ENCODE data around the gene SKAP2. TPM values are rescaled to one million over a fixed set of nuclear protein-coding genes. Genes with fewer than 3 reads are reported as not detected.

Gene SKAP2
- total RNA-seq, 1 experiment from 2014 or later: 66.8 TPM

- ChIA-PET POLR2A (interaction anchor here (0.6 kb wide), 1 partner anchor 15 kb away, joined by 3 read pairs; no protein-coding TSS in a partner anchor), CTCF (no interaction called here)
- Histone ChIP-seq H3K36me3 (ENCODE audit: control insufficient read depth, insufficient read depth, low read length) (no peaks in the 10 kb centered on the region), H3K9me3 (ENCODE audit: control insufficient read depth, insufficient read depth, low read depth, low read length) (no peaks in the 10 kb centered on the region), H3K27me3 (ENCODE audit: control insufficient read depth, insufficient read depth, low read length) (no peaks in the 10 kb centered on the region), H3K4me3 (ENCODE audit: low read depth in 2 of 2, low read length in 2 of 2) (no peak overlapping the region), H3K27ac (ENCODE audit: low read length) (no peak overlapping the region), H3K4me1 (ENCODE audit: control insufficient read depth, insufficient read depth, low read length) (no peaks in the 10 kb centered on the region)
- BruUV-seq (replicated peaks): no TSS peak
- no peak for TF ChIP-seq REST (IDR thresholded peaks at IDR 0.05; ENCODE audit: insufficient read depth in 1 of 2, low read depth in 2 of 2, low read length in 1 of 2)
- no peak for TF ChIP-seq CTCF (IDR thresholded peaks at IDR 0.05)
- no peak for TF ChIP-seq POLR2AphosphoS5 (IDR thresholded peaks at IDR 0.05; ENCODE audit: low read depth, low read length)
- TF ChIP-seq TCF7L2 (IDR thresholded peaks at IDR 0.05; ENCODE audit: low read depth, low read length): no peak
- no peak for TF ChIP-seq SIN3A (IDR thresholded peaks at IDR 0.05; ENCODE audit: borderline replicate concordance, insufficient read depth, low read depth, low read length)
- ATAC-seq (no peak), DNase-seq (ENCODE audit: low read depth, low spot score) (no peak)
- in situ Hi-C loops (cut with HindIII; ENCODE audit: low pct_unique_long_range_greater_than_20kb, low sequenced_read_pairs) (no loop called here), intact Hi-C loops (cut with micrococcal nuclease; ENCODE audit: unreplicated experiment) (no loop called here)
Observed at GRCh38 chr7:26724795-26725194, 139.6 kb downstream of the SKAP2 start.

GRCh38 chr7:26723129-26723528 lies 141.3 kb downstream of the SKAP2 start:
- Histone ChIP-seq H3K27me3 (ENCODE audit: control insufficient read depth, insufficient read depth, low read length) (no peaks in the 10 kb centered on the region), H3K27ac (ENCODE audit: low read length) (no peak overlapping the region), H3K9me3 (ENCODE audit: control insufficient read depth, insufficient read depth, low read depth, low read length) (no peaks in the 10 kb centered on the region), H3K4me3 (ENCODE audit: low read depth in 2 of 2, low read length in 2 of 2) (no peak overlapping the region), H3K36me3 (ENCODE audit: control insufficient read depth, insufficient read depth, low read length) (no peaks in the 10 kb centered on the region), H3K4me1 (ENCODE audit: control insufficient read depth, insufficient read depth, low read length) (no peaks in the 10 kb centered on the region)
- POLR2A ChIA-PET: no interaction called here
- TF ChIP-seq REST (IDR thresholded peaks at IDR 0.05; ENCODE audit: insufficient read depth in 1 of 2, low read depth in 2 of 2, low read length in 1 of 2): no peak
- TF ChIP-seq TCF7L2 (IDR thresholded peaks at IDR 0.05; ENCODE audit: low read depth, low read length): no peak
- no peak for TF ChIP-seq POLR2AphosphoS5 (IDR thresholded peaks at IDR 0.05; ENCODE audit: low read depth, low read length)
- no peak for TF ChIP-seq SIN3A (IDR thresholded peaks at IDR 0.05; ENCODE audit: borderline replicate concordance, insufficient read depth, low read depth, low read length)
- no peak for TF ChIP-seq CTCF (IDR thresholded peaks at IDR 0.05)
- no TSS peak for BruUV-seq (replicated peaks)
- intact Hi-C loops (cut with micrococcal nuclease; ENCODE audit: unreplicated experiment): no loop called here
- in situ Hi-C loops (cut with HindIII; ENCODE audit: low pct_unique_long_range_greater_than_20kb, low sequenced_read_pairs): no loop called here
- CTCF ChIA-PET: no interaction called here
- ATAC-seq: no peak
- no peak for DNase-seq (ENCODE audit: low read depth, low spot score)

Measured in Panc1 (cell line).